Measurements from ENCODE around the gene TBCA. TPM values are rescaled to one million over a fixed set of nuclear protein-coding genes. Genes with fewer than 3 reads are reported as not detected.
A peak's percentile ranks its signal among the peaks of the same experiment; 100 is the strongest.

Gene TBCA
- 206 TPM for polyA plus RNA-seq
- long read RNA-seq, donor 1, transcript TBCA-205 (3 exons, 717 nt) = minor isoform, 9 of 111 reads
- long read RNA-seq, donor 1, transcript TBCA-202 (4 exons, 683 nt) = major isoform, 96 of 111 reads
- long read RNA-seq, donor 1, partial matches to known transcripts = 0 of 111 reads
- long read RNA-seq, donor 1, other reads (novel, unspliced or antisense) = 0 of 111 reads
- long read RNA-seq, donor 2, transcript TBCA-202 (4 exons, 683 nt) = major isoform, 207 of 252 reads
- long read RNA-seq, donor 2, transcript TBCA-201 (3 exons, 2,301 nt) = minor isoform, 13 of 252 reads
- long read RNA-seq, donor 2, transcript TBCA-205 (3 exons, 717 nt) = minor isoform, 19 of 252 reads
- long read RNA-seq, donor 2, partial matches to known transcripts = 12 of 252 reads
- long read RNA-seq, donor 2, other reads (novel, unspliced or antisense) = 0 of 252 reads
- long read RNA-seq, donor 3, transcript TBCA-201 (3 exons, 2,301 nt) = minor isoform, 21 of 411 reads
- long read RNA-seq, donor 3, transcript TBCA-205 (3 exons, 717 nt) = minor isoform, 26 of 411 reads
- long read RNA-seq, donor 3, transcript TBCA-202 (4 exons, 683 nt) = major isoform, 314 of 411 reads
- long read RNA-seq, donor 3, partial matches to known transcripts = 17 of 411 reads
- long read RNA-seq, donor 3, other reads (novel, unspliced or antisense) = 27 of 411 reads
- long read RNA-seq, donor 4, transcript TBCA-202 (4 exons, 683 nt) = major isoform, 22 of 23 reads
- long read RNA-seq, donor 4, partial matches to known transcripts = 0 of 23 reads
- long read RNA-seq, donor 4, other reads (novel, unspliced or antisense) = 0 of 23 reads
- long read RNA-seq, donor 5, transcript TBCA-205 (3 exons, 717 nt) = minor isoform, 5 of 78 reads
- long read RNA-seq, donor 5, transcript TBCA-202 (4 exons, 683 nt) = major isoform, 69 of 78 reads
- long read RNA-seq, donor 5, partial matches to known transcripts = 0 of 78 reads
- long read RNA-seq, donor 5, other reads (novel, unspliced or antisense) = 0 of 78 reads
- long read RNA-seq, donor 6, transcript TBCA-201 (3 exons, 2,301 nt) = minor isoform, 13 of 254 reads
- long read RNA-seq, donor 6, transcript TBCA-202 (4 exons, 683 nt) = major isoform, 183 of 254 reads
- long read RNA-seq, donor 6, transcript TBCA-205 (3 exons, 717 nt) = minor isoform, 14 of 254 reads
- long read RNA-seq, donor 6, partial matches to known transcripts = 19 of 254 reads
- long read RNA-seq, donor 6, other reads (novel, unspliced or antisense) = 23 of 254 reads
- long read RNA-seq, donor 7, transcript TBCA-202 (4 exons, 683 nt) = major isoform, 80 of 94 reads
- long read RNA-seq, donor 7, transcript TBCA-205 (3 exons, 717 nt) = minor isoform, 8 of 94 reads
- long read RNA-seq, donor 7, transcript TBCA-201 (3 exons, 2,301 nt) = minor isoform, 5 of 94 reads
- long read RNA-seq, donor 7, partial matches to known transcripts = 0 of 94 reads
- long read RNA-seq, donor 7, other reads (novel, unspliced or antisense) = 0 of 94 reads
- long read RNA-seq, donor 8, transcript TBCA-202 (4 exons, 683 nt) = major isoform, 207 of 246 reads
- long read RNA-seq, donor 8, transcript TBCA-205 (3 exons, 717 nt) = minor isoform, 19 of 246 reads
- long read RNA-seq, donor 8, transcript TBCA-201 (3 exons, 2,301 nt) = minor isoform, 9 of 246 reads
- long read RNA-seq, donor 8, partial matches to known transcripts = 10 of 246 reads
- long read RNA-seq, donor 8, other reads (novel, unspliced or antisense) = 0 of 246 reads
- long read RNA-seq, donor 9, transcript TBCA-202 (4 exons, 683 nt) = major isoform, 175 of 217 reads
- long read RNA-seq, donor 9, transcript TBCA-205 (3 exons, 717 nt) = minor isoform, 9 of 217 reads
- long read RNA-seq, donor 9, transcript TBCA-201 (3 exons, 2,301 nt) = minor isoform, 24 of 217 reads
- long read RNA-seq, donor 9, partial matches to known transcripts = 0 of 217 reads
- long read RNA-seq, donor 9, other reads (novel, unspliced or antisense) = 7 of 217 reads
- long read RNA-seq, donor 10, transcript TBCA-201 (3 exons, 2,301 nt) = minor isoform, 11 of 211 reads
- long read RNA-seq, donor 10, transcript TBCA-202 (4 exons, 683 nt) = major isoform, 176 of 211 reads
- long read RNA-seq, donor 10, transcript TBCA-205 (3 exons, 717 nt) = minor isoform, 16 of 211 reads
- long read RNA-seq, donor 10, partial matches to known transcripts = 0 of 211 reads
- long read RNA-seq, donor 10, other reads (novel, unspliced or antisense) = 6 of 211 reads
- long read RNA-seq, donor 11, transcript TBCA-201 (3 exons, 2,301 nt) = minor isoform, 7 of 145 reads
- long read RNA-seq, donor 11, transcript TBCA-205 (3 exons, 717 nt) = minor isoform, 10 of 145 reads
- long read RNA-seq, donor 11, transcript TBCA-202 (4 exons, 683 nt) = major isoform, 120 of 145 reads
- long read RNA-seq, donor 11, partial matches to known transcripts = 8 of 145 reads
- long read RNA-seq, donor 11, other reads (novel, unspliced or antisense) = 0 of 145 reads

GRCh38 chr5:77775790-77776553 lies at the start of gene TBCA:
TSS of gene TBCA (minus strand) at chr5:77776339. CDS start at chr5:77776257, 82 bp downstream.
- Histone ChIP-seq H3K9me3 (ENCODE audit: control insufficient read depth, low read depth, low read length) (no peaks in the 10 kb centered on the region), H3K4me3 (ENCODE audit: low read length) (peak within 1 kb of the TSS; percentile 71), H3K27me3 (ENCODE audit: control insufficient read depth, insufficient read depth, low read length) (no peaks in the 10 kb centered on the region), H3K4me1 (ENCODE audit: control insufficient read depth, insufficient read depth, low read length) (no peaks in the 10 kb centered on the region), H3K36me3 (ENCODE audit: control insufficient read depth, insufficient read depth, low read length) (peaks cover 4% of the 10 kb centered on the region), H3K27ac (ENCODE audit: low read length) (peak within 1 kb of the TSS; percentile 95)
- WGBS (ENCODE audit: insufficient coverage, low lambda C conversion rate) = 0% methylated on average over 2 of the region's 89 CpGs
- peak; percentile 94 to 95 for DNase-seq

- no CpG with 5 or more reads among the region's 2 CpGs for WGBS (ENCODE audit: insufficient coverage, low lambda C conversion rate)
- Histone ChIP-seq H3K27me3 (ENCODE audit: control insufficient read depth, insufficient read depth, low read length) (peaks cover 10% of the 10 kb centered on the region), H3K4me1 (ENCODE audit: control insufficient read depth, insufficient read depth, low read length) (no peaks in the 10 kb centered on the region), H3K4me3 (ENCODE audit: low read length) (no peak overlapping the region), H3K9me3 (ENCODE audit: control insufficient read depth, low read depth, low read length) (no peaks in the 10 kb centered on the region), H3K36me3 (ENCODE audit: control insufficient read depth, insufficient read depth, low read length) (no peaks in the 10 kb centered on the region), H3K27ac (ENCODE audit: low read length) (no peak overlapping the region)
- DNase-seq = no peak
Measured at GRCh38 chr5:77824981-77825380, 48.8 kb upstream of the TBCA start.

- Histone ChIP-seq H3K36me3 (ENCODE audit: control insufficient read depth, insufficient read depth, low read length) (no peaks in the 10 kb centered on the region), H3K4me3 (ENCODE audit: low read length) (no peak overlapping the region), H3K27ac (ENCODE audit: low read length) (no peak overlapping the region), H3K9me3 (ENCODE audit: control insufficient read depth, low read depth, low read length) (no peaks in the 10 kb centered on the region), H3K27me3 (ENCODE audit: control insufficient read depth, insufficient read depth, low read length) (peaks cover 3% of the 10 kb centered on the region), H3K4me1 (ENCODE audit: control insufficient read depth, insufficient read depth, low read length) (no peaks in the 10 kb centered on the region)
- DNase-seq = no peak
- no CpG with 5 or more reads among the region's 2 CpGs for WGBS (ENCODE audit: insufficient coverage, low lambda C conversion rate)
Measured at GRCh38 chr5:77816686-77817085, 40.5 kb upstream of the TBCA start.

GRCh38 chr5:77812926-77813589 lies 36.9 kb upstream of the TBCA start:
- no peaks in the 10 kb centered on the region for H3K4me1 ChIP-seq (ENCODE audit: control insufficient read depth, insufficient read depth, low read length)
- no peaks in the 10 kb centered on the region for H3K9me3 ChIP-seq (ENCODE audit: control insufficient read depth, low read depth, low read length)
- no CpG with 5 or more reads among the region's 3 CpGs for WGBS (ENCODE audit: insufficient coverage, low lambda C conversion rate)
- H3K27ac ChIP-seq (ENCODE audit: low read length) = no peak overlapping the region
- no peak overlapping the region for H3K4me3 ChIP-seq (ENCODE audit: low read length)
- no peaks in the 10 kb centered on the region for H3K36me3 ChIP-seq (ENCODE audit: control insufficient read depth, insufficient read depth, low read length)
- no peaks in the 10 kb centered on the region for H3K27me3 ChIP-seq (ENCODE audit: control insufficient read depth, insufficient read depth, low read length)
- DNase-seq = no peak

- no CpG with 5 or more reads among the region's 1 CpG for WGBS (ENCODE audit: insufficient coverage, low lambda C conversion rate)
- H3K36me3 ChIP-seq (ENCODE audit: control insufficient read depth, insufficient read depth, low read length) = no peaks in the 10 kb centered on the region
- H3K9me3 ChIP-seq (ENCODE audit: control insufficient read depth, low read depth, low read length) = no peaks in the 10 kb centered on the region
- H3K4me3 ChIP-seq (ENCODE audit: low read length) = no peak overlapping the region
- no peak overlapping the region for H3K27ac ChIP-seq (ENCODE audit: low read length)
- H3K4me1 ChIP-seq (ENCODE audit: control insufficient read depth, insufficient read depth, low read length) = no peaks in the 10 kb centered on the region
- no peaks in the 10 kb centered on the region for H3K27me3 ChIP-seq (ENCODE audit: control insufficient read depth, insufficient read depth, low read length)
- DNase-seq = no peak
Measured at GRCh38 chr5:77806213-77806843, 30.2 kb upstream of the TBCA start.

GRCh38 chr5:77798456-77798855 lies 22.3 kb upstream of the TBCA start:
- no peak overlapping the region for H3K4me3 ChIP-seq (ENCODE audit: low read length)
- no peaks in the 10 kb centered on the region for H3K4me1 ChIP-seq (ENCODE audit: control insufficient read depth, insufficient read depth, low read length)
- DNase-seq = no peak
- peaks cover 8% of the 10 kb centered on the region for H3K27me3 ChIP-seq (ENCODE audit: control insufficient read depth, insufficient read depth, low read length)
- 100% methylated on average over 1 of the region's 1 CpG for WGBS (ENCODE audit: insufficient coverage, low lambda C conversion rate)
- peaks cover 3% of the 10 kb centered on the region for H3K9me3 ChIP-seq (ENCODE audit: control insufficient read depth, low read depth, low read length)
- H3K27ac ChIP-seq (ENCODE audit: low read length) = no peak overlapping the region
- H3K36me3 ChIP-seq (ENCODE audit: control insufficient read depth, insufficient read depth, low read length) = no peaks in the 10 kb centered on the region

GRCh38 chr5:77797136-77797535 lies 21.0 kb upstream of the TBCA start:
- no peak for DNase-seq
- Histone ChIP-seq H3K27ac (ENCODE audit: low read length) (no peak overlapping the region), H3K4me1 (ENCODE audit: control insufficient read depth, insufficient read depth, low read length) (no peaks in the 10 kb centered on the region), H3K4me3 (ENCODE audit: low read length) (no peak overlapping the region), H3K36me3 (ENCODE audit: control insufficient read depth, insufficient read depth, low read length) (no peaks in the 10 kb centered on the region), H3K27me3 (ENCODE audit: control insufficient read depth, insufficient read depth, low read length) (peaks cover 8% of the 10 kb centered on the region), H3K9me3 (ENCODE audit: control insufficient read depth, low read depth, low read length) (peaks cover 3% of the 10 kb centered on the region)
- WGBS (ENCODE audit: insufficient coverage, low lambda C conversion rate) = no CpG with 5 or more reads among the region's 1 CpG

All from large intestine (tissue), 12 donors.